ENCODE results near the gene SIRPD. TPM values are rescaled to one million over a fixed set of nuclear protein-coding genes. Genes with fewer than 3 reads are reported as not detected.
A peak's percentile ranks its signal among the peaks of the same experiment; 100 is the strongest.

SIRPD gene
- total and polyA plus RNA-seq, 7 donors, result 0.66 to 0.90 TPM; not detected in 5

- Histone ChIP-seq H3K9me3 (no peaks in the 10 kb centered on the region), H3K27ac (peak overlapping the region in 3 of 4 donors; percentile 18 to 34 (median 27)), H3K4me3 (no peak overlapping the region), H3K36me3 (no peaks in the 10 kb centered on the region), H3K27me3 (no peaks in the 10 kb centered on the region), H3K4me1 (no peaks in the 10 kb centered on the region)
- intact Hi-C loops (cut with DNase I), result no loop called here
- no peak for DNase-seq
- 59 to 61% methylated on average over 2 of the region's 2 CpGs for WGBS, 2 donors
- no peak for TF ChIP-seq POLR2A (IDR thresholded peaks at IDR 0.05)
- no peak for TF ChIP-seq EP300 (IDR thresholded peaks at IDR 0.05)
- no peak for TF ChIP-seq POLR2AphosphoS5 (IDR thresholded peaks at IDR 0.05)
- TF ChIP-seq, protein P1, sequence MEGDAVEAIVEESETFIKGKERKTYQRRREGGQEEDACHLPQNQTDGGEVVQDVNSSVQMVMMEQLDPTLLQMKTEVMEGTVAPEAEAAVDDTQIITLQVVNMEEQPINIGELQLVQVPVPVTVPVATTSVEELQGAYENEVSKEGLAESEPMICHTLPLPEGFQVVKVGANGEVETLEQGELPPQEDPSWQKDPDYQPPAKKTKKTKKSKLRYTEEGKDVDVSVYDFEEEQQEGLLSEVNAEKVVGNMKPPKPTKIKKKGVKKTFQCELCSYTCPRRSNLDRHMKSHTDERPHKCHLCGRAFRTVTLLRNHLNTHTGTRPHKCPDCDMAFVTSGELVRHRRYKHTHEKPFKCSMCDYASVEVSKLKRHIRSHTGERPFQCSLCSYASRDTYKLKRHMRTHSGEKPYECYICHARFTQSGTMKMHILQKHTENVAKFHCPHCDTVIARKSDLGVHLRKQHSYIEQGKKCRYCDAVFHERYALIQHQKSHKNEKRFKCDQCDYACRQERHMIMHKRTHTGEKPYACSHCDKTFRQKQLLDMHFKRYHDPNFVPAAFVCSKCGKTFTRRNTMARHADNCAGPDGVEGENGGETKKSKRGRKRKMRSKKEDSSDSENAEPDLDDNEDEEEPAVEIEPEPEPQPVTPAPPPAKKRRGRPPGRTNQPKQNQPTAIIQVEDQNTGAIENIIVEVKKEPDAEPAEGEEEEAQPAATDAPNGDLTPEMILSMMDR (IDR thresholded peaks at IDR 0.05), result no peak
Observed at GRCh38 chr20:1491860-1492642, 65.5 kb downstream of the SIRPD start.

GRCh38 chr20:1491281-1491840 is 66.1 kb downstream of the SIRPD start, which contains the start of gene SIRPB2:
Gene SIRPB2, minus strand, starts transcription at chr20:1491420. Its CDS starts 61 bp downstream, at chr20:1491359.
- Histone ChIP-seq H3K9me3 (no peaks in the 10 kb centered on the region), H3K27me3 (no peaks in the 10 kb centered on the region), H3K36me3 (no peaks in the 10 kb centered on the region), H3K27ac (peak within 1 kb of the TSS; percentile 45 to 72 (median 58)), H3K4me3 (peak within 1 kb of the TSS; percentile 6 to 34 (median 24)), H3K4me1 (no peaks in the 10 kb centered on the region)
- intact Hi-C loops (cut with DNase I), result no loop called here
- WGBS, 2 donors, result 47 to 61% methylated on average over 11 of the region's 11 CpGs
- DNase-seq, result peak; percentile 73
- TF ChIP-seq POLR2A (IDR thresholded peaks at IDR 0.05), result peak in 1 of 2 donors; percentile 17
- TF ChIP-seq POLR2AphosphoS5 (IDR thresholded peaks at IDR 0.05), result peak; percentile 19 to 41 (median 34)
- no peak for TF ChIP-seq EP300 (IDR thresholded peaks at IDR 0.05)
- TF ChIP-seq, protein P1 (IDR thresholded peaks at IDR 0.05), result no peak

DNA sequence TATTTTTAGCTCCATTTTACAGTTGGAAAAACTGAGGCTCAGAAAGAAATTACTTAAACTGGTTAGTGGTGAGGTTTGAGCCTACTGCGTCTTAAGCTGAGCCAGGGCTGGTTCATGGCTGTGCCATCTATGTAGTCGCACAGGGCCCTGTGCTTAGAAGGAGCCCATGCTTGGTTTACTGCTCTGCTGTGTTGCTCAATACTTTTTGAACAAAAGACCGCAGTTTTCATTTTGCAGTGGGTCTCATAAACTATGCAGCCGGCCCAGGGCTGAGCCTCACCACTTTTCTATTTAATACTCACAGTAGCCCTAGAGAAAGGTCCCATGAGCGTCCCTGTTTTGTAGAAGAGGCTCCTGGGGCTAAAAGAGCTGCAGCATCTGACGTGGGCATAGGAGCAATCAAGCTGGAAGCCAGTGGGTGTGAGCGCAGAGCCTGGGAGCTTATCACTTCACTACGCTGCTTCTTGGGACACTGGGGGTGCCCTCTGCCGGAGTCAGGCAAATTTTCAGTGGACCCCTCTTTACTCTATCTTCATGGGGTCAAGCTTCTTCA is 66.8 kb downstream of the SIRPD start:
- Histone ChIP-seq H3K36me3 (no peaks in the 10 kb centered on the region), H3K4me3 (peak overlapping the region; percentile 6 to 34 (median 24)), H3K4me1 (no peaks in the 10 kb centered on the region), H3K9me3 (no peaks in the 10 kb centered on the region), H3K27me3 (no peaks in the 10 kb centered on the region), H3K27ac (peak overlapping the region; percentile 45 to 72 (median 58))
- TF ChIP-seq, protein P1 (IDR thresholded peaks at IDR 0.05), result no peak
- TF ChIP-seq EP300 (IDR thresholded peaks at IDR 0.05) (no peak), POLR2A (IDR thresholded peaks at IDR 0.05) (no peak), POLR2AphosphoS5 (IDR thresholded peaks at IDR 0.05) (no peak)
- WGBS, 2 donors, result 85 to 86% methylated on average over 9 of the region's 9 CpGs
- intact Hi-C loops (cut with DNase I), result no loop called here
- no peak for DNase-seq

DNA sequence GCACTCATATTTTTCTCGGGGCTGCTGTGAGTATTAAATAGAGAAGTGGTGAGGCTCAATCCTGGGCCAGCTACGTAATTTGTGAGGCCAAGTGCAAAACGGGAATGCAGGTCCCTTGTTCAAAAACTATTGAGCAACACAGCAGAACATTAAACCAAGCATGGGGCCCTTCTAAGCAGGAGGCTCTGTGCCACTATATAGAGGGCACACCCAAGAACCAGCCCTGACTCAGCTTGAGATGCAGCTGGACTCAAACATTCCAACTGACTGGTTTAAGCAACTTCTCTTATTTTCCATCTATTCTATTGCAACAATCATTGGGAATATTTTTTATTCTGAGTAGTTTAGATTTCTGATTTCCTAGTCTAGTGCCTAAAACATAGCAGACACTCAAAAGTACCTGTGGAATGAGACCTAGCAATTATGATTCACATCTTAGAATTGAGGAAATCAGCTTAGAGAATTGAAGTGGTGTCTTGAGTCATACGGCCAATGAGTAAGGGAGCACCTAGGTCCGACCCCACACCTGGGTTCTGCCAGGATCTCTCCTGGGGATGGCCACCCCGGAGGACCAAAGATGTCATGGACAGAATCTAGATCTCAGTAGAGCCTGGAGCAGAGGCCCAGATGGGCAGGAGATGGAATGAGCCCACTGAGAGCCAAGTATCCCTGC is 67.6 kb downstream of the SIRPD start:
- intact Hi-C loops (cut with DNase I), result no loop called here
- TF ChIP-seq, protein P1 (IDR thresholded peaks at IDR 0.05), result no peak
- TF ChIP-seq POLR2AphosphoS5 (IDR thresholded peaks at IDR 0.05), result peak in 2 of 4 donors; percentile 39 to 41
- H3K27ac ChIP-seq, result peak overlapping the region; percentile 45 to 72 (median 58)
- 68 to 69% methylated on average over 6 of the region's 6 CpGs for WGBS, 2 donors
- H3K4me1 ChIP-seq, result no peaks in the 10 kb centered on the region
- peak; percentile 72 for DNase-seq
- H3K9me3 ChIP-seq, result no peaks in the 10 kb centered on the region
- H3K27me3 ChIP-seq, result peaks cover 0 to under 1% (median 0%) of the 10 kb centered on the region in 3 donors
- H3K36me3 ChIP-seq, result no peaks in the 10 kb centered on the region
- peak overlapping the region in 3 of 4 donors; percentile 16 to 34 (median 32) for H3K4me3 ChIP-seq

All from sigmoid colon (tissue), 7 donors.